HG03196 (cell line): ENCODE measurements around the gene MUTYH.
"Not testable (repeated sequence)": the region's sequence is repeated elsewhere in the genome, so short reads cannot be mapped to it uniquely, and the experiment has no call there.

Experiments
- ATAC-seq: cut with Tn5 transposase; IDR thresholded peaks from one replicate; pipeline ENCODE4 v1.9.1; 2021; ENCODE audit not compliant: unreplicated experiment

Gene MUTYH

GRCh38 chr1:45325851-45326506 lies 14.3 kb downstream of the MUTYH start:
- no peak for ATAC-seq

- ATAC-seq, result no peak
These were observed 17.7 kb downstream of the MUTYH start for GRCh38 chr1:45322486-45323040.

DNA sequence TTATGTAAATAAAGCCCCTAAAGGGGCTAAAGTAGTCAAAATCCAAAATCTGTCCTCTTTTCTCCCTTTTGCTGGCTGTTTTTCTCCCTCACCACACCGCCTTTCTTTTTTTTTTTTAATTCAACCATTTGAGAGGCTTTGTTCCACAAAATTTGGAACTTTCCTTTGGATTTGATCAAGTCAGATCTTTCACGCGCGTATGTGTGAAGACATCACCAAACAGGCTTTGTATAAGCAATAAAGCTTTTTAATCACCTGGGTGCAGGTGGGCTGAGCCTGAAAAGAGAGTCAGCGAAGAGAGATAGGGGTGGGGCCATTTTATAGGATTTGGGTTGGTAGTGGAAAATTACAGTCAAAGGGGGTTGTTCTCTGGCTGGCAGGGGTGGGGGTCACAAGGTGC lies 18.8 kb downstream of the MUTYH start:
- ATAC-seq, result no peak

GRCh38 chr1:45319761-45320160 lies 20.5 kb downstream of the MUTYH start:
- ATAC-seq, result no peak

DNA sequence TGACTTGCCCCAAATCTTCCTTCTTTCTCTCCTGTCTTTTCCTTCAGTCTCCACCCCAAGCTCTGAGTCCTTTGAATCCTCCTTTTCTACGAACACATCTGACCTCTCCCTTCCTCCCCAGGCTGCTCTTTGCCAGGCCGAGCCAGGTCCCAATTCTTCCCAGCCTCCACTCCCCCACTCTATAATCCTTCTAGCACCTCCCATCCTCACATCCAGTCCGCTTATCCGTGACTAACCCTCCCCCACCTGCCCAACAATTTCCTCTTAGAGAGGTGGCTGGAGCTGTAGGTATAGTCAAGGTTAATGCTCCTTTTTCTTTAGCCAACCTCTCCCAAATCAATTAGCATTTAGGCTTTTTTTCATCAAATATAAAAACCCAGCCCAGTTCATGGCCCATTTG lies 23.1 kb downstream of the MUTYH start:
- ATAC-seq, result no peak

- no peak for ATAC-seq
These were observed 26.0 kb downstream of the MUTYH start for GRCh38 chr1:45314266-45314665.

DNA sequence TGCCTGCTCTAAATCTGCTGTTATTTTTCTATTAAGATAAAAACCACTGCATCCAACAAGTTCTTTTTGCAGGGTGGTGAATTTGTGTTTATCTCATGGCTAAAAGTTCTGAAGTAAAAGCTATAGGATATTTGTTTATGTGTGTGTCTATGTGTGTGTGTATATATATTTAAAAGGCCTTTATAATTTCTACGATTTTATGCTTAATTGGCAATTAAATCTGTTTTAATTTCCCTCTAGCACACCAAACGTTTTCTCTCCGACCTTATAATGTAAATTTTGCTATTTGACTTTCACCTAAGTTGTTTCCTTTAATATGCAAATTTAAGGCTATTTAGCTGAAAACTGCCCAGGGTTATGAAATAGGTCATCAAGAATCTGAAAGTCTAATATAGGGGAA lies 33.3 kb downstream of the MUTYH start:
- no peak for ATAC-seq

- ATAC-seq, result no peak
These were observed 33.9 kb downstream of the MUTYH start for GRCh38 chr1:45306319-45306718.

GRCh38 chr1:45305231-45305630 lies 35.0 kb downstream of the MUTYH start:
- no peak for ATAC-seq

- peak; percentile 2 for ATAC-seq
These were observed 35.7 kb downstream of the MUTYH start for GRCh38 chr1:45304311-45305081.

- ATAC-seq, result peak; percentile 66
These were observed 36.5 kb downstream of the MUTYH start for GRCh38 chr1:45303520-45304310.

DNA sequence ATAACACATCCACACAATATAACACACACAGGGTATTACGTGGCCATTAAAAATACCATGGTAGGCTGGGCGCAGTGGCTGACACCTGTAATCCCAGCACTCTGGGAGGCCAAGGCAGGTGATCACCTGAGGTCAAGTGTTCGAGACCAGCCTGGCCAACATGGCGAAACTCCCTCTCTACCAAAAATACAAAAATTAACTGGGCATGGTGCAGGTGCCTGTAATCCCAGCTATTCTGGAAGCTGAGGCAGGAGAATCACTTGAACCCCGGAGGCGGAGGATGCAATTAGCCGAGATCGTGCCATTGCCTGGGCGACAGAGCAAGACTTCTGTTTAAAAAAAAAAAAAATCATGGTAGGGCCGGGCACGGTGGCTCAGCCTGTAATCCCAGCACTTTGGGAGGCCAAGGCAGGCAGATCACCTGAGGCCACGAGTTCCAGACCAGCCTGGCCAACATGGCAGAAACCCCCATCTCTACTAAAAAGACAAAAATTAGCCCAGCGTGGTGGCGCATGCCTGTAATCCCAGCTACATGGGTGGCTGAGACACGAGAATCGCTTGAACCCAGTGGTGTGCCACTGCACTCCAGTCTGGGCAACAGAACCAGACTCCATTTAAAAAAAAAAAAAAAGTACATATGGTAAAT lies 37.6 kb downstream of the MUTYH start:
- ATAC-seq, result no peak

DNA sequence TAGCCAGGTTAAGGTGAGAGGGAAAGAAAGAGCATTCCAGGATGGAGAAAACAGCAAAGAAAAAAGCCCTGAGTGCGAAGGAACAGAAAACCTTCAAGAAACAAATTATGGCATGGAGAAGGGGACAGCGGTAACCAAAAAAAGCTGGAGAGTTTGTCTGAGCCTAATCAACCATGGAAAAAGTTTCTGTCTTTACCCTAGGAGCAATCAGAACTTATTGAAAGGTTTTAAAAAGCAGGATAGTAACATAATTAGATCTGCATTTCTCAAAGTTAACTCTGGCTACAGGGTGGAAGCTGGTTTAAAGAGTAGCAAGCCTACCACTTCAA lies 39.6 kb downstream of the MUTYH start:
- no peak for ATAC-seq

GRCh38 chr1:45299981-45300668 lies 40.1 kb downstream of the MUTYH start:
- no peak for ATAC-seq

GRCh38 chr1:45299296-45299695 lies 40.9 kb downstream of the MUTYH start:
- ATAC-seq, result no peak

- no peak for ATAC-seq
These were observed 42.4 kb downstream of the MUTYH start for GRCh38 chr1:45297666-45298356.

- ATAC-seq, result no peak
These were observed 48.5 kb downstream of the MUTYH start for GRCh38 chr1:45291716-45292115.

DNA sequence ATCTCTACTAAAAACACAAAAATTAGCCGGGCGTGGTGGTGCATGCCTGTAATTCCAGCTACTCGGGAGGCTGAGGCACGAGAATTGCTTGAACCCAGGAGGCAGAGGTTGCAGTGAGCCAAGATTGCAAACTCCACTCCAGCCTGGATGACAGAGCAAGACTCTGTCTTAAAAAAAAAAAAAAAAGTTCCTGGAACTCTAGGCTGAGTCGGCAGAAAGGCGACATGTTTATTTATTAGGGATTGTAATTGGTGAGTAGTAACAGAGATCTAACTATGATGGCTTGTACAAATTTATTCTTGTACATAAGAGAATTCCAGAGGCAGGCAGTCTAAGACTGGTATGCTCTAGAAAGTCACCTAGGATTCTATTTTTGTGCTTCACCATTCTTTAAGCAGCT lies 49.2 kb downstream of the MUTYH start:
- not testable (repeated sequence) for ATAC-seq

DNA sequence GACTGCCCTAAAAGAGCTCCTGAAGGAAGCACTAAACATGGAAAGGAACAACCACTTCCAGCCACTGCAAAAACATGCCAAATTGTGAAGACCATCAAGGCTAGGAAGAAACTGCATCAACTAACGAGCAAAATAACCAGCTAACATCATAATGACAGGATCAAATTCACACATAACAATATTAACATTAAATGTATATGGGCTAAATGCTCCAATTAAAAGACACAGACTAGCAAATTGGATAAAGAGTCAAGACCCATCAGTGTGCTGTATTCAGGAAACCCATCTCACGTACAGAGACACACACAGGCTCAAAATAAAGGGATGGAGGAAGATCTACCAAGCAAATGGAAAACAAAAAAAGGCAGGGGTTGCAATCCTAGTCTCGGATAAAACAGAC lies 53.7 kb downstream of the MUTYH start:
- not testable (repeated sequence) for ATAC-seq

GRCh38 chr1:45284858-45285257 lies 55.4 kb downstream of the MUTYH start:
- ATAC-seq, result not testable (repeated sequence)
